Neuron (in vitro differentiated cells): Measurements from ENCODE around the gene GRM3.
A peak's percentile ranks its signal among the peaks of the same experiment; 100 is the strongest.

Experiments used
- H2AFZ ChIP-seq: one replicate; pipeline ENCODE4 v1.6.1; 2013; ENCODE audit warnings: low read depth, mild to moderate bottlenecking, inconsistent platforms, low read length, moderate library complexity
- H3K27me3 ChIP-seq: one replicate; pipeline ENCODE4 v1.6.1; 2013; ENCODE audit warnings: low read length; ENCODE audit not compliant: insufficient read depth
- H3K36me3 ChIP-seq: one replicate; pipeline ENCODE4 v1.6.1; 2013; ENCODE audit warnings: low read length; ENCODE audit not compliant: insufficient read depth
- H3K4me1 ChIP-seq: one replicate; pipeline ENCODE4 v1.6.1; 2013; ENCODE audit warnings: low read length; ENCODE audit not compliant: insufficient read depth
- H3K4me3 ChIP-seq: 2 replicates; pipeline ENCODE4 v1.5.1; 2013; ENCODE audit warnings: mild to moderate bottlenecking, low read length, moderate library complexity
- H3K9me3 ChIP-seq: one replicate; pipeline ENCODE4 v1.6.1; 2013; ENCODE audit warnings: low read length

Gene GRM3

DNA sequence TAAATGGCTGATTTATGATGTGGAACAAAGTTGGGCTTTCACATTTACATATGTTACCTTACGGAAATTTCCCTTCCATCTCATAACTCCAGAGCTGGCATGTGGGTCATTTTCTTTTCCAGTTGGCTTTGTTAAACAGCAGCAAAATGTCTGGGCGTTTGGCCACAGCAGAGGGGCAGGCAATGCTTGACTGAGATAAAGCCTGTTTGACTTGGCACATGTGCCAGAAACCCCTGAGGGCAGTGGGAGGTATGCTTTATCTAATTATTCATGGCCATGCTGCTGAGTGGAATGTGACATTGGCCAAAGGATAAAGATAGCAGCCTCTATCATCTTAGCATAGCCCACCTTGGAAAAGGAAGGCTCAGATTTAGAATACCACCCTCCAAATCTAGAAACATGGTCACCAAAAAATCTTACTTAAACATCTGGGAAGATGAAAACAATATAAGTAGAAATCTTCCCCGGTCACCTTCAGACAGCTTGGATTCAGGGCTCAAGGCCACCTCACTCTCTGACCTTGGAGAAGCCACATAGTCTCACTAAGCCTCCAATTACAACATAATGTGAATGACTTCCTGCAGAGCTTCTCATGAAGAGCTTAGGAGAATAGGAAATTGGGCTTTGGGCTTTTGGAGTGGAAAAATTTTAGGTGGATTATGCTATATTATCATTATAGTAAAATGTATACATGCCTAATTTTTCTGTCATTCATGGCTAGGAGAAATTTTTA, 101.5 kb downstream of the GRM3 start:
- H3K36me3 ChIP-seq, result no peaks in the 10 kb centered on the region
- no peak overlapping the region for H2AFZ ChIP-seq
- H3K4me3 ChIP-seq, result no peak overlapping the region
- peaks cover 6% of the 10 kb centered on the region for H3K4me1 ChIP-seq
- H3K27me3 ChIP-seq, result no peaks in the 10 kb centered on the region
- no peaks in the 10 kb centered on the region for H3K9me3 ChIP-seq

DNA sequence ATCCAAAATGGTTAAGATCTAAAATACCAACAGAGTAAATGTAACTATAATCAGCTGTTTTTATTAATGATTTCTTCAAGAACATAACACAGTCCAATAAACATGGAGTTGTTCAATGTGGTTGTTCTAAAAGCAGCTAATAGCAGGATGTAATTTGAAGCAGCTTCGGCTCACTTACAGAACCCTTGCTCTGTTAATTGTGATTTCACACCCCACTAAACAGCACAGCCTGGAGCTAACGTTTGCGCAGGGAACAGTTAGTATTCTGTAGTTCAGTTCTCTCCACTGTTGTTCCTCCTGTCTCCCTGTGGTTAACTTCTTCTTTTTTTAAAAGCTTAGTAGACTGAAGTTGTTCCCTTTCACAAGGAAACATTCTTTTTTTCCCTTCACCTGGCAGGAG, 104.0 kb downstream of the GRM3 start:
- Histone ChIP-seq H3K4me1 (peaks cover 6% of the 10 kb centered on the region), H3K9me3 (no peaks in the 10 kb centered on the region)

DNA sequence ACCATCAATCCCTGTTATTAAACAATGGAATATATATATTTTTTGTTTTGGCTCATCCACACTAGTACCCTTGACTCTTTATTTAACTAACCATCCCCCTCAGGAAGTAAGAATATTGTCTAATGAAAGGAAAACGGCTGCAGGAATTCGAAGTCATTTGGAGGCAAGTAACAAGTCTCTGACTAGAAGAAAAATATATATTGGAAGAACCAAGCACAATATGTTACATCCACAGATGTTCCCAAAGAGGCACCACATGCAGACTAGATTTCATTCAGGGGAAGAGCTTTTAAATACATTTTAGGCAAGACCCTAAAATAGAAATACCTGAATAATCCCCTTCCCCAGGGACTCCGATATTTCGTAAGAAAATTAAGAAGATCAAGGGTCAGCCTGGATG, 104.5 kb downstream of the GRM3 start:
- Histone ChIP-seq H3K9me3 (no peaks in the 10 kb centered on the region), H2AFZ (peak overlapping the region; percentile 19), H3K4me1 (peaks cover 6% of the 10 kb centered on the region), H3K27me3 (no peaks in the 10 kb centered on the region), H3K4me3 (no peak overlapping the region), H3K36me3 (no peaks in the 10 kb centered on the region)

More for the DNA sequence above, 104.0 kb downstream of the GRM3 start:
- Histone ChIP-seq H3K4me3 (no peak overlapping the region), H3K36me3 (no peaks in the 10 kb centered on the region), H3K27me3 (no peaks in the 10 kb centered on the region), H2AFZ (peak overlapping the region; percentile 19)

DNA sequence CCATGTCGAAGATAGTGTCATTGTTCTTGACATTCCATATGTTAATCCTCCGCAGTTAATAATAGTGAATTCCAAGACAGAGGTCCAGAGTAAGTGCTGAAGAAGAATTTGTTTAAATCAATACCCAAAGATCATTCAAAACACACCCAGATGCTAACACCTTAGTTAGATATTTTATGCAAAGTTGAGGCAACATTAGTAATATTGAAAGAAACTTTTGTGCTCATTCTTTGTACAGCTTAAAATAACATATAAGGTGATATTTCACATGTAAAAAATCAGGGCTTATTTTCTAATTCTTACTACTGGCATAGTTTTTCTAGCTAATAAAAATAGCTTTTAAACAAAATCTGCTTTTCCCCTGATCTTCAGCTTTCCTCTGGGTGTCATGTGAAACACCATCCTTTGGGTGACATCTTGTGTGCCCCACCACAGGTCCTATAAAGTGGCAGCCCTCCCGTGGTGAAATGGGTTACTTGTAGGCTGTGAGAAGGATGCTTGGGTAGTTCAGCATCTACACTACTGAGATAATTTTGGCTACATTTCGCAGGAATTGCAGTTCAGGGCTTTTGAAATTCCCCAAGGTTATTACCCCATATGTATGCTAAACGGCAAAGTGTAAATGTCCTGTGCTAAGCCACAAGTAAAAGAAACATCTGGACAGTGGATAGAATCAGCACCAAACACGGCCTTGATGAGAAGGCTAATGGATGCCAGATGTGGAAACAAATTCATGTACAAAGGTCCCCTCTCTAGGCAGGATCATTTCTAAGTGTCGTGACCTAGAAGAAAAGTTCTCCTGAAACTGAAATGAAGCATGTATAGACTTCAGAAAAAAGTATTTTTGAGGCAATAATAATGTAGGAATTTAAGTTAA, 105.4 kb downstream of the GRM3 start:
- Histone ChIP-seq H3K27me3 (no peaks in the 10 kb centered on the region), H3K9me3 (no peaks in the 10 kb centered on the region), H3K36me3 (no peaks in the 10 kb centered on the region), H2AFZ (no peak overlapping the region), H3K4me1 (peaks cover 6% of the 10 kb centered on the region), H3K4me3 (no peak overlapping the region)

GRCh38 chr7:86749741-86750665, 106.3 kb downstream of the GRM3 start:
- Histone ChIP-seq H3K36me3 (no peaks in the 10 kb centered on the region), H3K9me3 (no peaks in the 10 kb centered on the region), H3K27me3 (no peaks in the 10 kb centered on the region), H2AFZ (no peak overlapping the region), H3K4me3 (no peak overlapping the region), H3K4me1 (peaks cover 6% of the 10 kb centered on the region)

- no peaks in the 10 kb centered on the region for H3K9me3 ChIP-seq
- peak overlapping the region; percentile 23 for H2AFZ ChIP-seq
- no peak overlapping the region for H3K4me3 ChIP-seq
- H3K36me3 ChIP-seq, result no peaks in the 10 kb centered on the region
- peaks cover 11% of the 10 kb centered on the region for H3K4me1 ChIP-seq
- no peaks in the 10 kb centered on the region for H3K27me3 ChIP-seq
Measured at GRCh38 chr7:86760236-86760635, 116.5 kb downstream of the GRM3 start.

DNA sequence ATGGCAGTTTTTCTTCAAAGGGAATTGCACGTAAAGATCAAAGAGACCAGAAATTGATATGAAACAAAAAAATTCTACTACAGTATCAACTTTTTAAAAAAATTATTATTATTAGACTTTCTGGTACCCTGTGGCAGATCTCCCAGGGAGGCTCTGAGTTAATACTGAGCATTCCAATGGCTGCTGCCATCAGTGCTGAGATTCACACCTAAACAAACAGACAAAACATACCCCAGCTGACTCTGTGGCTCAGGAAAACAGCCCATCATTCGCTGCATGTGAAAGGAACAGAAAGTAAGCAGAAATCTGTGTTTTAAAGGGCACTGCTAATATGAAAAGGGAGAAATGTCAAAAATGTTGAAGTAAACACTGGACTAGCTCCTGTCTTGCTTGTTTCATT, 118.4 kb downstream of the GRM3 start:
- Histone ChIP-seq H3K9me3 (no peaks in the 10 kb centered on the region), H2AFZ (no peak overlapping the region), H3K4me3 (no peak overlapping the region), H3K4me1 (peaks cover 11% of the 10 kb centered on the region), H3K27me3 (no peaks in the 10 kb centered on the region), H3K36me3 (no peaks in the 10 kb centered on the region)

DNA sequence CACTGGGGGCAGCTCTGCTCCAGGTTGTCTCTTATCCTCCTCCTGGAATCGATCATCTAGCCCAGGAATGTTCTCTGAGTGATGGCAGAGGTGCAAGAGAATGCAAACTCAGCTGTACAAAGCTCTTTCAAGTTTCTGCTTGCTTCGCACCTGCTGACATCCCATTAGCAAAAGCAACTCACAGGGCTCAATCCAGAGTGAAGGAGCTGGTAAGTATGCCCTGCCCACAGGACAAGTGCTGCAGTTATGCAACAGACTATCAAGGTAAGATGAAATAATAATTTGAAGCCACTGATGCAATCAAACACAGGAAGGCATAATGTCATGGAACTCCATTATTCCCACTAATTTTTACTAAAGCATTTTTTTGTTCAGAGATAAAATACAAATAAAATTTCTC, 122.2 kb downstream of the GRM3 start:
- Histone ChIP-seq H3K27me3 (no peaks in the 10 kb centered on the region), H3K9me3 (no peaks in the 10 kb centered on the region), H3K4me3 (no peak overlapping the region), H3K4me1 (peaks cover 9% of the 10 kb centered on the region), H2AFZ (no peak overlapping the region), H3K36me3 (no peaks in the 10 kb centered on the region)

- H3K36me3 ChIP-seq, result no peaks in the 10 kb centered on the region
- no peaks in the 10 kb centered on the region for H3K9me3 ChIP-seq
Measured at GRCh38 chr7:86768394-86768793, 124.7 kb downstream of the GRM3 start.

DNA sequence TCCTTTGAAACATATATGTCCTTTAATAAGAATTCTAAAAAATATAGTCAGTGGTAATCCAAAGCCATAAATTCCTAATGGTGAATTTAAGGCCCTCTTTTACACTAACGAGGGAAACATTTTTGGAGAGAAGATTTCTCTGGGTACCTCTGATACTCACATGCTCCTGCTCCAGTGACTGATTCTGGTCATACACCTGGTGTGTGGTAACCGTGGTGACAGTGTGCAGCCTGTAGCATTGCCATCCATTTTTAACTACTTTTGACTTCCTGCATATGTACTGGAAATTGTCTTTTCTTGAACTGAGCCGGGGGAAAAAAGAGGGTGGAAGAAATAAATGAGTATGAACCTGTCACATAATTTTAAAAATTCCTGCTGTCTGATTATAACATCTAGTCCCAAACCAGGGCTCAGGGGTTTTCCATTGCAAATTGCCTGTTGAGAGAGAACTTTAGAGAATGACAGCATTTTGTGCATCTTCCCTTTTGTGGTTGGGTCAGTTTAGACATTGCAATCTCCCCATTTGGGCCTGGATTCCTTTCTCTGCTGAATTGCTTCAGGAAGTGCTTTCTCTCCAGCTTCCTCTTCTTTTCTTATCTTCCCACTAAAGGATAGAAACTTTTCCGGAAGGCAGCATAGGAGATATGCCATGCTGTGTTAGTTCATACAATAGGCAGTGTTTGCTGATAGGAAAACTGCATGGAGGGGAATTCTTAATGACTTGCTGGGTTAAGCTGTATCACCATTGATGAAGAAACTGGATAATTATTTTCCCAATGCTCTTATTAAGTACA, 125.5 kb downstream of the GRM3 start:
- Histone ChIP-seq H3K4me3 (no peak overlapping the region), H2AFZ (no peak overlapping the region), H3K36me3 (no peaks in the 10 kb centered on the region), H3K27me3 (no peaks in the 10 kb centered on the region), H3K9me3 (no peaks in the 10 kb centered on the region), H3K4me1 (peaks cover 9% of the 10 kb centered on the region)

More at GRCh38 chr7:86768394-86768793, 124.7 kb downstream of the GRM3 start:
- H3K27me3 ChIP-seq, result no peaks in the 10 kb centered on the region
- peaks cover 9% of the 10 kb centered on the region for H3K4me1 ChIP-seq
- no peak overlapping the region for H2AFZ ChIP-seq
- H3K4me3 ChIP-seq, result no peak overlapping the region

- no peaks in the 10 kb centered on the region for H3K9me3 ChIP-seq
- H3K36me3 ChIP-seq, result no peaks in the 10 kb centered on the region
- H3K4me3 ChIP-seq, result no peak overlapping the region
- H3K4me1 ChIP-seq, result peaks cover 11% of the 10 kb centered on the region
- no peak overlapping the region for H2AFZ ChIP-seq
- no peaks in the 10 kb centered on the region for H3K27me3 ChIP-seq
Measured at GRCh38 chr7:86773309-86773708, 129.6 kb downstream of the GRM3 start.

- Histone ChIP-seq H2AFZ (no peak overlapping the region), H3K27me3 (no peaks in the 10 kb centered on the region), H3K36me3 (no peaks in the 10 kb centered on the region), H3K4me1 (peaks cover 3% of the 10 kb centered on the region), H3K4me3 (no peak overlapping the region), H3K9me3 (no peaks in the 10 kb centered on the region)
Measured at GRCh38 chr7:86775203-86775602, 131.5 kb downstream of the GRM3 start.
